BLaER1 treated with 17β-estradiol and CSF1 and Interleukin-3, amounts not matched to agents 10 nM and 100 nM (cell line): ENCODE data around the gene SLC30A7.
"Not testable (repeated sequence)": the region's sequence is repeated elsewhere in the genome, so short reads cannot be mapped to it uniquely, and the experiment has no call there.

Experiments used
- H3K27ac ChIP-seq, 11 experiments: shearing (Covaris generic); formaldehyde crosslinking; 2 replicates each; pipeline ENCODE4 v1.8.1; 2022
- H3K27me3 ChIP-seq, 11 experiments: shearing (Covaris generic); formaldehyde crosslinking; 2 replicates each; pipeline ENCODE4 v1.8.1; 2022
- H3K36me3 ChIP-seq, 11 experiments: shearing (Covaris generic); formaldehyde crosslinking; 2 replicates each; pipeline ENCODE4 v1.8.1; 2022
- H3K4me1 ChIP-seq, 10 experiments: shearing (Covaris generic); formaldehyde crosslinking; 2 replicates each; pipeline ENCODE4 v1.8.1; 2022
- H3K4me2 ChIP-seq, 11 experiments: shearing (Covaris generic); formaldehyde crosslinking; 2 replicates each; pipeline ENCODE4 v1.8.1; 2022
- H3K4me3 ChIP-seq, 10 experiments: shearing (Covaris generic); formaldehyde crosslinking; 2 replicates each; pipeline ENCODE4 v1.8.1; 2022
- H3K9ac ChIP-seq, 11 experiments: shearing (Covaris generic); formaldehyde crosslinking; 2 replicates each; pipeline ENCODE4 v1.8.1; 2022
- H3K9me3 ChIP-seq, 11 experiments: shearing (Covaris generic); formaldehyde crosslinking; replicated peaks in 1 of 11; 2 replicates each; pipeline ENCODE4 v1.8.1; 2022
- H4K20me1 ChIP-seq, 11 experiments: shearing (Covaris generic); formaldehyde crosslinking; 2 replicates each; pipeline ENCODE4 v1.8.1; 2022
- Cebpa-rat ChIP-seq, 11 experiments: shearing (Covaris generic); IDR thresholded peaks; 2 replicates each; pipeline ENCODE4 v1.8.1; 2022

SLC30A7 gene

GRCh38 chr1:100882698-100883097 lies 13.2 kb upstream of the SLC30A7 start:
- Histone ChIP-seq H3K9me3 (peaks cover 0 to 4% (median 3%) of the 10 kb centered on the region in 11 experiments; a peak in 15 of 22 replicates), H3K9ac (no peak overlapping the region), H4K20me1 (no peaks in the 10 kb centered on the region), H3K36me3 (peaks cover 0 to 20% (median 7%) of the 10 kb centered on the region in 11 experiments; a peak in 14 of 22 replicates), H3K27ac (peak overlapping the region in 4 of 11 experiments; percentile 21 to 58 (median 42); a peak in 5 of 22 replicates), H3K4me2 (peak overlapping the region in 7 of 11 experiments; percentile 21 to 68 (median 44); a peak in 10 of 22 replicates), H3K4me3 (no peak overlapping the region), H3K4me1 (peaks cover 0 to 23% (median 14%) of the 10 kb centered on the region in 10 experiments; a peak in 14 of 20 replicates), H3K27me3 (no peaks in the 10 kb centered on the region)
- peak in 5 of 11 experiments; percentile 7 to 50 (median 20); a peak in 3 of 22 replicates for TF ChIP-seq Cebpa-rat (IDR thresholded peaks at IDR 0.05)

- Histone ChIP-seq H3K9ac (no peak overlapping the region), H3K4me1 (peaks cover 0 to 23% (median 14%) of the 10 kb centered on the region in 10 experiments; a peak in 14 of 20 replicates), H3K27ac (no peak overlapping the region), H3K36me3 (peaks cover 0 to 25% (median 19%) of the 10 kb centered on the region in 11 experiments; a peak in 19 of 22 replicates), H3K4me3 (no peak overlapping the region), H3K9me3 (peaks cover 12 to 17% (median 16%) of the 10 kb centered on the region in 11 experiments), H3K27me3 (no peaks in the 10 kb centered on the region), H4K20me1 (no peaks in the 10 kb centered on the region), H3K4me2 (0 out of 22 replicates have a peak overlapping the region, but pooled peaks of 1 of the 11 experiments have one; percentile 44)
- TF ChIP-seq Cebpa-rat (IDR thresholded peaks at IDR 0.05), result no peak
Measured at GRCh38 chr1:100883963-100884362, 11.9 kb upstream of the SLC30A7 start.

GRCh38 chr1:100889007-100889406 lies 6.9 kb upstream of the SLC30A7 start:
- not testable (repeated sequence) for H3K4me2 ChIP-seq, H3K27me3 ChIP-seq, H3K9ac ChIP-seq, H3K27ac ChIP-seq, H4K20me1 ChIP-seq
- Histone ChIP-seq H3K36me3 (peaks cover 4 to 60% (median 50%) of the 10 kb centered on the region in 11 experiments; a peak in 19 of 22 replicates), H3K9me3 (peaks cover 38 to 53% (median 50%) of the 10 kb centered on the region in 11 experiments), H3K4me1 (peaks cover 9 to 21% (median 16%) of the 10 kb centered on the region in 10 experiments), H3K4me3 (peak overlapping the region in 3 of 10 experiments; percentile 23 to 36 (median 35); a peak in 3 of 20 replicates)

GRCh38 chr1:100889869-100890482 lies 5.9 kb upstream of the SLC30A7 start:
- H3K9ac ChIP-seq, H3K4me2 ChIP-seq, H3K27me3 ChIP-seq, H4K20me1 ChIP-seq, H3K27ac ChIP-seq: not testable (repeated sequence)
- Histone ChIP-seq H3K4me3 (peak overlapping the region in 6 of 10 experiments; percentile 7 to 36 (median 22); a peak in 8 of 20 replicates), H3K9me3 (peaks cover 38 to 53% (median 50%) of the 10 kb centered on the region in 11 experiments), H3K4me1 (peaks cover 10 to 21% (median 17%) of the 10 kb centered on the region in 10 experiments), H3K36me3 (peaks cover 4 to 60% (median 50%) of the 10 kb centered on the region in 11 experiments; a peak in 19 of 22 replicates)

GRCh38 chr1:100891380-100891779 lies 4.5 kb upstream of the SLC30A7 start:
- peaks cover 10 to 21% (median 17%) of the 10 kb centered on the region in 10 experiments for H3K4me1 ChIP-seq
- peaks cover 4 to 60% (median 49%) of the 10 kb centered on the region in 11 experiments; a peak in 19 of 22 replicates for H3K36me3 ChIP-seq
- H4K20me1 ChIP-seq, result no peaks in the 10 kb centered on the region
- no peak for TF ChIP-seq Cebpa-rat (IDR thresholded peaks at IDR 0.05)
- H3K9ac ChIP-seq, result no peak overlapping the region
- no peak overlapping the region for H3K27ac ChIP-seq
- H3K27me3 ChIP-seq, result no peaks in the 10 kb centered on the region
- H3K4me2 ChIP-seq, result no peak overlapping the region
- no peak overlapping the region for H3K4me3 ChIP-seq
- peaks cover 38 to 53% (median 50%) of the 10 kb centered on the region in 11 experiments for H3K9me3 ChIP-seq

- Histone ChIP-seq H3K4me2 (peak overlapping the region; percentile 10 to 98 (median 89); a peak in 18 of 22 replicates), H4K20me1 (peaks cover 0 to 7% (median 0%) of the 10 kb centered on the region in 11 experiments; a peak in 5 of 22 replicates), H3K36me3 (peaks cover 4 to 49% (median 46%) of the 10 kb centered on the region in 11 experiments; a peak in 19 of 22 replicates), H3K4me3 (no peak overlapping the region), H3K27me3 (no peaks in the 10 kb centered on the region), H3K9me3 (peaks cover 38 to 51% (median 48%) of the 10 kb centered on the region in 11 experiments), H3K27ac (no peak overlapping the region), H3K9ac (0 out of 22 replicates have a peak overlapping the region, but pooled peaks of 1 of the 11 experiments have one; percentile 10), H3K4me1 (peaks cover 19 to 29% (median 25%) of the 10 kb centered on the region in 10 experiments)
- no peak for TF ChIP-seq Cebpa-rat (IDR thresholded peaks at IDR 0.05)
Measured at GRCh38 chr1:100892554-100892953, 3.3 kb upstream of the SLC30A7 start.

- Histone ChIP-seq H3K4me1 (peaks cover 26 to 39% (median 32%) of the 10 kb centered on the region in 10 experiments), H3K27me3 (no peaks in the 10 kb centered on the region), H3K9ac (peak overlapping the region in 10 of 11 experiments; percentile 66 to 96 (median 94); a peak in 17 of 22 replicates), H3K4me2 (peak overlapping the region; percentile 75 to 98 (median 89); a peak in 21 of 22 replicates), H3K36me3 (peaks cover 4 to 48% (median 35%) of the 10 kb centered on the region in 11 experiments; a peak in 20 of 22 replicates), H3K27ac (peak overlapping the region in 6 of 11 experiments; percentile 90 to 96 (median 95); a peak in 8 of 22 replicates), H4K20me1 (peaks cover 0 to 9% (median 3%) of the 10 kb centered on the region in 11 experiments; a peak in 5 of 22 replicates), H3K9me3 (peaks cover 28 to 39% (median 36%) of the 10 kb centered on the region in 11 experiments), H3K4me3 (peak overlapping the region in 9 of 10 experiments; percentile 84 to 98 (median 91); a peak in 18 of 20 replicates)
- TF ChIP-seq Cebpa-rat (IDR thresholded peaks at IDR 0.05), result no peak
Measured at GRCh38 chr1:100893718-100894117, 2.2 kb upstream of the SLC30A7 start.

GRCh38 chr1:100894603-100895539 lies 1.0 kb upstream of the SLC30A7 start, which contains the start of gene EXTL2:
TSS of gene EXTL2 (minus strand) at chr1:100894842. CDS start at chr1:100888757, 6,085 bp downstream.
- H3K4me3 ChIP-seq, result peak within 1 kb of the TSS; percentile 84 to 98 (median 92)

More at GRCh38 chr1:100894603-100895539, 1.0 kb upstream of the SLC30A7 start, which contains the start of gene EXTL2:
- Histone ChIP-seq H3K36me3 (peaks cover 16 to 48% (median 35%) of the 10 kb centered on the region in 11 experiments), H3K27me3 (no peaks in the 10 kb centered on the region), H3K4me2 (peak within 1 kb of the TSS; percentile 75 to 98 (median 89)), H3K27ac (peak within 1 kb of the TSS; percentile 89 to 96 (median 95)), H3K9me3 (peaks cover 17 to 28% (median 25%) of the 10 kb centered on the region in 11 experiments), H4K20me1 (peaks cover 0 to 15% (median 3%) of the 10 kb centered on the region in 11 experiments; a peak in 7 of 22 replicates), H3K4me1 (peaks cover 26 to 39% (median 32%) of the 10 kb centered on the region in 10 experiments), H3K9ac (peak within 1 kb of the TSS; percentile 90 to 97 (median 95))
- no peak for TF ChIP-seq Cebpa-rat (IDR thresholded peaks at IDR 0.05)
